Stimulated activated CD8-positive, alpha-beta memory T cell treated with anti-CD3 and anti-CD28 coated beads, Interleukin-12 subunit alpha, Interleukin-12 subunit beta, amount 100 ng/mL, for 24 hours (primary cell): ENCODE measurements around the gene KRTAP10-7.
"Not testable (repeated sequence)": the region's sequence is repeated elsewhere in the genome, so short reads cannot be mapped to it uniquely, and the experiment has no call there.

Experiments
- DNase-seq: peaks from one replicate; pipeline ENCODE4 v3.0.0-alpha.2; 2020; ENCODE audit errors: extremely low read depth

The KRTAP10-7 gene

GRCh38 chr21:44600118-44600978 lies at the start of gene KRTAP10-7:
Gene KRTAP10-7 (plus strand): TSS chr21:44600597. CDS start chr21:44600622, 25 bp downstream.
- not testable (repeated sequence) for DNase-seq

GRCh38 chr21:44550807-44551206 lies 49.6 kb upstream of the KRTAP10-7 start:
- no peak for DNase-seq

GRCh38 chr21:44551340-44551961 lies 48.9 kb upstream of the KRTAP10-7 start, which contains the start of gene KRTAP10-2:
Gene KRTAP10-2 (minus strand): TSS chr21:44551505. CDS start chr21:44551458, 47 bp downstream.
- no peak for DNase-seq

- no peak for DNase-seq
Measured at GRCh38 chr21:44552136-44552535, 48.3 kb upstream of the KRTAP10-7 start.

- no peak for DNase-seq
Measured at GRCh38 chr21:44552681-44553080, 47.7 kb upstream of the KRTAP10-7 start.

- no peak for DNase-seq
Measured at GRCh38 chr21:44555200-44555875, 45.1 kb upstream of the KRTAP10-7 start.

GRCh38 chr21:44556879-44557278 lies 43.5 kb upstream of the KRTAP10-7 start:
- DNase-seq = no peak

GRCh38 chr21:44557491-44558328 lies 42.7 kb upstream of the KRTAP10-7 start:
- DNase-seq = no peak

- DNase-seq = not testable (repeated sequence)
Measured at GRCh38 chr21:44558329-44558675, 42.1 kb upstream of the KRTAP10-7 start.

GRCh38 chr21:44558695-44559094 lies 41.7 kb upstream of the KRTAP10-7 start, which contains the start of gene KRTAP10-3:
Gene KRTAP10-3 (minus strand): TSS chr21:44558795. CDS start chr21:44558715, 80 bp downstream.
- no peak for DNase-seq

- no peak for DNase-seq
Measured at GRCh38 chr21:44564099-44564498, 36.3 kb upstream of the KRTAP10-7 start.

- DNase-seq = no peak
Measured at GRCh38 chr21:44564886-44565598, 35.4 kb upstream of the KRTAP10-7 start.

GRCh38 chr21:44566403-44566802 lies 34.0 kb upstream of the KRTAP10-7 start:
- DNase-seq = no peak

- no peak for DNase-seq
Measured at GRCh38 chr21:44567481-44568171, 32.8 kb upstream of the KRTAP10-7 start.

GRCh38 chr21:44568261-44568660 lies 32.1 kb upstream of the KRTAP10-7 start:
- DNase-seq = no peak

GRCh38 chr21:44568667-44569556 lies 31.5 kb upstream of the KRTAP10-7 start:
- no peak for DNase-seq

- DNase-seq = no peak
Measured at GRCh38 chr21:44569861-44570517, 30.4 kb upstream of the KRTAP10-7 start.

GRCh38 chr21:44571296-44571695 lies 29.1 kb upstream of the KRTAP10-7 start:
- DNase-seq = no peak
